Measurements from ENCODE around the gene LRRFIP2.

The LRRFIP2 gene

GRCh38 chr3:37112987-37113386 lies 61.4 kb downstream of the LRRFIP2 start:
- Histone ChIP-seq H3K4me3 (ENCODE audit: low read depth in 1 of 2, low read length in 2 of 2) (no peak overlapping the region), H3K27ac (ENCODE audit: low read depth, low read length) (no peak overlapping the region)

DNA sequence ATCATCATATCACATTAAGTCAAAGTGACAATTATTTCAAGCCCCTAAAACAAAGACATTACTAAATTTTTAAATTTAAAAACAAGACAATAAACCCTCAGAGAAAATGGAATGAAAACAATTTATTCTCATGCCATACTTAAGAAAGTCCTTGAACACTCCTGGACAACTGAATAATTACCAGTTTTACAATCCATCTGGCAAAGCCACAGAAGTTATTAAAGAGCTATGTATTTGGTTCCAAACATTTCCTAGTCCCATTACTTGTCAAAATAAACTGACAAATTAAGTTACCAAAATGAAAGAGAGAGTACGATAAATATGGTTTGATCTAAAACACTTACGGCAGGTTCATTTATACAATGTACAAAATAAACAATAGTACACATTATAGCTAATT lies 63.2 kb downstream of the LRRFIP2 start:
- Histone ChIP-seq H3K4me3 (ENCODE audit: low read depth in 1 of 2, low read length in 2 of 2) (no peak overlapping the region), H3K9me3 (ENCODE audit: low read length) (no peaks in the 10 kb centered on the region), H3K4me1 (ENCODE audit: insufficient read depth, low read length) (peaks cover 31% of the 10 kb centered on the region), H3K9ac (ENCODE audit: low read length) (no peak overlapping the region), H3K36me3 (ENCODE audit: insufficient read depth, low read length) (no peaks in the 10 kb centered on the region), H3K27me3 (ENCODE audit: control insufficient read depth in 1 of 2, insufficient read depth in 2 of 2, low read length in 2 of 2) (no peaks in the 10 kb centered on the region), H3K27ac (ENCODE audit: low read depth, low read length) (no peak overlapping the region)

More at GRCh38 chr3:37112987-37113386, 61.4 kb downstream of the LRRFIP2 start:
- no peaks in the 10 kb centered on the region for H3K36me3 ChIP-seq (ENCODE audit: insufficient read depth, low read length)
- no peaks in the 10 kb centered on the region for H3K9me3 ChIP-seq (ENCODE audit: low read length)
- peaks cover 31% of the 10 kb centered on the region for H3K4me1 ChIP-seq (ENCODE audit: insufficient read depth, low read length)
- no peak overlapping the region for H3K9ac ChIP-seq (ENCODE audit: low read length)
- H3K27me3 ChIP-seq (ENCODE audit: control insufficient read depth in 1 of 2, insufficient read depth in 2 of 2, low read length in 2 of 2): no peaks in the 10 kb centered on the region

- H3K36me3 ChIP-seq (ENCODE audit: insufficient read depth, low read length): no peaks in the 10 kb centered on the region
- no peak overlapping the region for H3K9ac ChIP-seq (ENCODE audit: low read length)
- no peaks in the 10 kb centered on the region for H3K9me3 ChIP-seq (ENCODE audit: low read length)
- H3K4me1 ChIP-seq (ENCODE audit: insufficient read depth, low read length): peaks cover 23% of the 10 kb centered on the region
- no peaks in the 10 kb centered on the region for H3K27me3 ChIP-seq (ENCODE audit: control insufficient read depth in 1 of 2, insufficient read depth in 2 of 2, low read length in 2 of 2)
- no peak overlapping the region for H3K27ac ChIP-seq (ENCODE audit: low read depth, low read length)
- no peak overlapping the region for H3K4me3 ChIP-seq (ENCODE audit: low read depth in 1 of 2, low read length in 2 of 2)
These were observed 66.5 kb downstream of the LRRFIP2 start for GRCh38 chr3:37107846-37108245.

DNA sequence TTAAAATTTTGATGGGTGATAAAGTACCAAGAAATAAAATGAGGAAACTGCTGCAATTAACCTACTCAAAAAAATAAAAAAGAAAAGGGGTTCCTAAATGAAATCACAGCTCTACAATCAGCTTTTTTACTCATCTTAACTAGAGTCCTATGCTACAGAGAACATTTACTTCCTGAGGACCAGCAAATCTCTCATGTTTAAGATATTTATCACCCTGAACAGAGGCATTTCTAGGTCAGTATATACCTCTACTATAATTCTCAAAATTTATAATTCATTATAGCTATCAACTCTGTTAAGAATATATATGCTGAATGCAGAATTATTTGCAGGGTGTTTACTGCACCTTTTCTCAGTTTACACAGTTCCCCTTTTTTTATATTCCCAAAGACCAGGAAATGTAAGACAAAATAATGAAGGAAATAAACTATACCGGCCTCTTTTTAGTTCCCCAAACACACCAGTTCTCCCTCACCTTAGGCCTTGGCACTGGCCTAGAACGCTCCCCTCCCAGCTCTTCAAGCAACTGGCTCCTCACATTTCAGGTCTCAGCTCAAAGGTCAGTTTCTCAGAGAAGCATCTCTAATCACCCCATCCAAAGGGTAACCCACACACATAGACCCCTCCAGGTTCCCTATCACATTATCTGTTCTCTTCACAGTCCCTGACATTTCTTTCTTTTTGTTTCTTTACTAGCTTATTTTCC lies 71.1 kb downstream of the LRRFIP2 start:
- no peaks in the 10 kb centered on the region for H3K27me3 ChIP-seq (ENCODE audit: control insufficient read depth in 1 of 2, insufficient read depth in 2 of 2, low read length in 2 of 2)
- no peak overlapping the region for H3K27ac ChIP-seq (ENCODE audit: low read depth, low read length)
- H3K9me3 ChIP-seq (ENCODE audit: low read length): no peaks in the 10 kb centered on the region
- H3K4me3 ChIP-seq (ENCODE audit: low read depth in 1 of 2, low read length in 2 of 2): no peak overlapping the region
- H3K9ac ChIP-seq (ENCODE audit: low read length): no peak overlapping the region
- no peaks in the 10 kb centered on the region for H3K36me3 ChIP-seq (ENCODE audit: insufficient read depth, low read length)
- H3K4me1 ChIP-seq (ENCODE audit: insufficient read depth, low read length): no peaks in the 10 kb centered on the region

GRCh38 chr3:37100411-37100810 lies 74.0 kb downstream of the LRRFIP2 start:
- no peaks in the 10 kb centered on the region for H3K36me3 ChIP-seq (ENCODE audit: insufficient read depth, low read length)
- H3K27ac ChIP-seq (ENCODE audit: low read depth, low read length): no peak overlapping the region
- peaks cover 4% of the 10 kb centered on the region for H3K4me1 ChIP-seq (ENCODE audit: insufficient read depth, low read length)
- no peaks in the 10 kb centered on the region for H3K27me3 ChIP-seq (ENCODE audit: control insufficient read depth in 1 of 2, insufficient read depth in 2 of 2, low read length in 2 of 2)
- H3K4me3 ChIP-seq (ENCODE audit: low read depth in 1 of 2, low read length in 2 of 2): no peak overlapping the region
- H3K9me3 ChIP-seq (ENCODE audit: low read length): no peaks in the 10 kb centered on the region
- no peak overlapping the region for H3K9ac ChIP-seq (ENCODE audit: low read length)

DNA sequence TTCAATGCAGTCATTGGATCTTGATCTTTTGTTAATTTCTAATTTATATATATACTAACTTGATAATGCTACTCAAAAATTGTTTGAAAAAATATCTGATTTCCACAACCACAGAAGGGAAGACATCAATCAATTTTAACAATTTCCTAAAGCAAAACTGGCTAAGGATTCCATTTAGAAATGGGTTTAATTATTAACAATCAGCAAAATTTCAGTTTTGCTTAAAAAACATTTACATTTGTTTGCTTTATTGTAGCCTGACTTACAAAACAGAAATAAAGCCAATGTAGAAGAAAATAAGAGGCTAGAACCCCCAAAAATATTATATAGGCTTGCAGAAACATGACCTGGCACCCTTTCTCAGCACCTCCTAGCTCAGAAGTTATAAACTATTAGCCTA lies 74.9 kb downstream of the LRRFIP2 start:
- no peaks in the 10 kb centered on the region for H3K9me3 ChIP-seq (ENCODE audit: low read length)
- no peaks in the 10 kb centered on the region for H3K27me3 ChIP-seq (ENCODE audit: control insufficient read depth in 1 of 2, insufficient read depth in 2 of 2, low read length in 2 of 2)
- H3K27ac ChIP-seq (ENCODE audit: low read depth, low read length): no peak overlapping the region
- peaks cover 4% of the 10 kb centered on the region for H3K4me1 ChIP-seq (ENCODE audit: insufficient read depth, low read length)
- no peak overlapping the region for H3K9ac ChIP-seq (ENCODE audit: low read length)
- no peak overlapping the region for H3K4me3 ChIP-seq (ENCODE audit: low read depth in 1 of 2, low read length in 2 of 2)
- H3K36me3 ChIP-seq (ENCODE audit: insufficient read depth, low read length): peaks cover 4% of the 10 kb centered on the region

- Histone ChIP-seq H3K36me3 (ENCODE audit: insufficient read depth, low read length) (peaks cover 8% of the 10 kb centered on the region), H3K27ac (ENCODE audit: low read depth, low read length) (no peak overlapping the region), H3K4me1 (ENCODE audit: insufficient read depth, low read length) (peaks cover 4% of the 10 kb centered on the region), H3K27me3 (ENCODE audit: control insufficient read depth in 1 of 2, insufficient read depth in 2 of 2, low read length in 2 of 2) (no peaks in the 10 kb centered on the region), H3K9me3 (ENCODE audit: low read length) (no peaks in the 10 kb centered on the region), H3K9ac (ENCODE audit: low read length) (no peak overlapping the region), H3K4me3 (ENCODE audit: low read depth in 1 of 2, low read length in 2 of 2) (no peak overlapping the region)
These were observed 75.5 kb downstream of the LRRFIP2 start for GRCh38 chr3:37098884-37099283.

DNA sequence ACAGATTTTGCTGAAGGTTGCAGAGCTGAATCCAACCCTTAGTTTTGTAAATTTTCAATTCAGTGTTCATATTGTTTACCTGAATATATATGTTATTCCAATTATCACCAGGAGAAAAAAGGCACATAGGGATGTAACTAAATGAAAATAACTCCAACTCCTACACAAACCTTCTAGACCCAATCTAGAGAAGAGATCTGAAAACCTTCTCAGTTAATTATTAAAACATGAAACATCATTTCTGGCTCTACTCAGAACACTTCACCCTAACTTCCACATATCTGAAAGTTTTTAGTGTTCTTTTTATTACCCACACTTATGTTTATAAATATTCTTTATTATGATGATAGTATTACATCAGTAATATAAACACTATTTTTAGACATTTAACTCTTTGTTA lies 76.6 kb downstream of the LRRFIP2 start:
- Histone ChIP-seq H3K4me3 (ENCODE audit: low read depth in 1 of 2, low read length in 2 of 2) (no peak overlapping the region), H3K36me3 (ENCODE audit: insufficient read depth, low read length) (peaks cover 8% of the 10 kb centered on the region), H3K27ac (ENCODE audit: low read depth, low read length) (no peak overlapping the region), H3K4me1 (ENCODE audit: insufficient read depth, low read length) (peaks cover 4% of the 10 kb centered on the region), H3K9me3 (ENCODE audit: low read length) (no peaks in the 10 kb centered on the region), H3K9ac (ENCODE audit: low read length) (no peak overlapping the region), H3K27me3 (ENCODE audit: control insufficient read depth in 1 of 2, insufficient read depth in 2 of 2, low read length in 2 of 2) (no peaks in the 10 kb centered on the region)

DNA sequence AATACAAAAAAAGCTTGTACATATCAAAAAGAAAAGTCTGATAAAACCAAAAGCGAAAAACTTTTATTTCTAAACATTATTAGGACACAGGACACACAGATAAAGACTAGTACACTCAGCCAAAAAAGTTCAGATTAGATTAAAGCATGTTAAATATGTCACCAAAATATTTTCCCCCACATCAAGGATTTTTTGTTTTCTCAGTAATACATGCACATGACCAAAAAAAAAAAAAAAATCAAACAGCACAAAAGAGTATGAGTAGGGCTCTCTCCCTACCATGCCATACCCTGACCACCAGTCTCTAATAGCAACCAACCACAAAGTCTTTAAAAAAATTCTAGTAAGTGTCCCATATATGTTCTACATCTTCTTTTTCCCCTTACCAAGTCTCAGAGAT lies 77.4 kb downstream of the LRRFIP2 start:
- Histone ChIP-seq H3K9me3 (ENCODE audit: low read length) (no peaks in the 10 kb centered on the region), H3K27me3 (ENCODE audit: control insufficient read depth in 1 of 2, insufficient read depth in 2 of 2, low read length in 2 of 2) (no peaks in the 10 kb centered on the region), H3K27ac (ENCODE audit: low read depth, low read length) (no peak overlapping the region), H3K4me3 (ENCODE audit: low read depth in 1 of 2, low read length in 2 of 2) (no peak overlapping the region), H3K9ac (ENCODE audit: low read length) (no peak overlapping the region), H3K4me1 (ENCODE audit: insufficient read depth, low read length) (peaks cover 4% of the 10 kb centered on the region), H3K36me3 (ENCODE audit: insufficient read depth, low read length) (peaks cover 8% of the 10 kb centered on the region)

- peaks cover 4% of the 10 kb centered on the region for H3K4me1 ChIP-seq (ENCODE audit: insufficient read depth, low read length)
- no peak overlapping the region for H3K9ac ChIP-seq (ENCODE audit: low read length)
- H3K27ac ChIP-seq (ENCODE audit: low read depth, low read length): no peak overlapping the region
- no peaks in the 10 kb centered on the region for H3K9me3 ChIP-seq (ENCODE audit: low read length)
- H3K4me3 ChIP-seq (ENCODE audit: low read depth in 1 of 2, low read length in 2 of 2): no peak overlapping the region
- peaks cover 8% of the 10 kb centered on the region for H3K36me3 ChIP-seq (ENCODE audit: insufficient read depth, low read length)
- no peaks in the 10 kb centered on the region for H3K27me3 ChIP-seq (ENCODE audit: control insufficient read depth in 1 of 2, insufficient read depth in 2 of 2, low read length in 2 of 2)
These were observed 78.1 kb downstream of the LRRFIP2 start for GRCh38 chr3:37096288-37096687.

DNA sequence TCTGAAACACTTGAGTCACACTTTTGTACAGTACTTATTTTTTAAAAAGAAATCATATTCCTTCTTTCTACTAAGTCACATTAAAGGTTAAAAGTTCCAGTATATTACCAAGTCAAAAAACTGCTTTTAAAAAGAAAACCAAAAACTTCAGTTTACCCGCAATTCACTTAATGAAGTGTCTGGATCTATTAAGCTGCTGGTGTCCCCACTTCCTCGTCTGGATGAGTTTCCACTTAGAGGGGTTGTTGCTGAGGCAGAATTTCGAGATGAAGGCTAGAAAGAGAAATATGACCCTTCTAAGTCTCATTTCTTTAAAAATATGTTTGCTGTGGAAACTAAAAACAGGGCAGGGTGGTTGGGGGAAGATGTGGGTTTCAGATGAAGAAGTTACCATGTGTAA lies 79.7 kb downstream of the LRRFIP2 start:
- H3K4me1 ChIP-seq (ENCODE audit: insufficient read depth, low read length): peaks cover 4% of the 10 kb centered on the region
- peaks cover 12% of the 10 kb centered on the region for H3K36me3 ChIP-seq (ENCODE audit: insufficient read depth, low read length)
- no peaks in the 10 kb centered on the region for H3K9me3 ChIP-seq (ENCODE audit: low read length)

DNA sequence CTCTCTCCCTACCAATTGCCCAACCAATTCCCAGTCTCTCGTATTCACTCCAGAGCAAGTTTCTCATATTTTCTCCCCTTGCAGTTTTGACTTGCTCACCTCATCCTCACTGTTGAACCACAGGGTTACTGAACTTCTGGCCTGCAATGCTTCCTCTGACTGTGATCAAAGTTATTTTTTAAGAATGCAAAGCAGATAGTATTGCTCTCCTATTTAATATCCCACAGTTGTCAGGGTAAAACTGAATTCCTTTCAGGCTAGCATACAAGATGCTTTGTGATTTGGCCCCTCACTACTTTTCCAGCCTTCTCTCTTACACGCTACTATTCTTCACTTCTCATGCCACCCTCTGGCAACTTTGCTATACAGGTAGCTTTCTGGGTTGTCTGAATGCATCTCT lies 80.9 kb downstream of the LRRFIP2 start:
- Histone ChIP-seq H3K9me3 (ENCODE audit: low read length) (no peaks in the 10 kb centered on the region), H3K27ac (ENCODE audit: low read depth, low read length) (no peak overlapping the region), H3K27me3 (ENCODE audit: control insufficient read depth in 1 of 2, insufficient read depth in 2 of 2, low read length in 2 of 2) (no peaks in the 10 kb centered on the region), H3K9ac (ENCODE audit: low read length) (no peak overlapping the region), H3K4me1 (ENCODE audit: insufficient read depth, low read length) (peaks cover 4% of the 10 kb centered on the region), H3K36me3 (ENCODE audit: insufficient read depth, low read length) (peaks cover 17% of the 10 kb centered on the region), H3K4me3 (ENCODE audit: low read depth in 1 of 2, low read length in 2 of 2) (no peak overlapping the region)

More for the DNA sequence above, 79.7 kb downstream of the LRRFIP2 start:
- no peaks in the 10 kb centered on the region for H3K27me3 ChIP-seq (ENCODE audit: control insufficient read depth in 1 of 2, insufficient read depth in 2 of 2, low read length in 2 of 2)
- H3K9ac ChIP-seq (ENCODE audit: low read length): no peak overlapping the region
- no peak overlapping the region for H3K4me3 ChIP-seq (ENCODE audit: low read depth in 1 of 2, low read length in 2 of 2)
- H3K27ac ChIP-seq (ENCODE audit: low read depth, low read length): no peak overlapping the region

All from muscle layer of colon (tissue), 2 donors.